ENCODE results near the gene RBM47.

GRCh38 chr4:40564815-40565483 lies 64.7 kb downstream of the RBM47 start:
- TF ChIP-seq EZH2 (IDR thresholded peaks at IDR 0.05; ENCODE audit: borderline replicate concordance, low read depth, low read length) = no peak
- no peak for TF ChIP-seq MAZ (CRISPR knock-in tag; conservative IDR thresholded peaks at IDR 0.05 in 1 of 2, IDR thresholded peaks at IDR 0.05 in 1 of 2)
- TF ChIP-seq SIN3A (IDR thresholded peaks at IDR 0.05; ENCODE audit: borderline replicate concordance in 2 of 2, control insufficient read depth in 1 of 2, low read depth in 2 of 2, low read length in 2 of 2) = no peak
- no peak for TF ChIP-seq MAFF (IDR thresholded peaks at IDR 0.05; ENCODE audit: low read length)
- no peak for TF ChIP-seq CTCF (IDR thresholded peaks at IDR 0.05 in 2 of 3, conservative IDR thresholded peaks at IDR 0.05 in 1 of 3; ENCODE audit: insufficient read depth in 2 of 3, low read depth in 1 of 3, low read length in 3 of 3)
- no peak for TF ChIP-seq LEF1 (IDR thresholded peaks at IDR 0.05)
- no peak for TF ChIP-seq CBX5 (IDR thresholded peaks at IDR 0.05; ENCODE audit: borderline replicate concordance, low read depth)
- no peak for TF ChIP-seq ZNF263 (CRISPR knock-in tag; IDR thresholded peaks at IDR 0.05; ENCODE audit: borderline replicate concordance)
- TF ChIP-seq, protein P1, sequence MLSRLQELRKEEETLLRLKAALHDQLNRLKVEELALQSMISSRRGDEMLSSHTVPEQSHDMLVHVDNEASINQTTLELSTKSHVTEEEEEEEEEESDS (CRISPR knock-in tag; IDR thresholded peaks at IDR 0.05) = no peak
- TF ChIP-seq EP300 (IDR thresholded peaks at IDR 0.05; ENCODE audit: low read length) = no peak
- TF ChIP-seq, protein P2, sequence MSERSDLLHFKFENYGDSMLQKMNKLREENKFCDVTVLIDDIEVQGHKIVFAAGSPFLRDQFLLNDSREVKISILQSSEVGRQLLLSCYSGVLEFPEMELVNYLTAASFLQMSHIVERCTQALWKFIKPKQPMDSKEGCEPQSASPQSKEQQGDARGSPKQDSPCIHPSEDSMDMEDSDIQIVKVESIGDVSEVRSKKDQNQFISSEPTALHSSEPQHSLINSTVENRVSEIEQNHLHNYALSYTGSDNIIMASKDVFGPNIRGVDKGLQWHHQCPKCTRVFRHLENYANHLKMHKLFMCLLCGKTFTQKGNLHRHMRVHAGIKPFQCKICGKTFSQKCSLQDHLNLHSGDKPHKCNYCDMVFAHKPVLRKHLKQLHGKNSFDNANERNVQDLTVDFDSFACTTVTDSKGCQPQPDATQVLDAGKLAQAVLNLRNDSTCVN (CRISPR knock-in tag; IDR thresholded peaks at IDR 0.05) = no peak
